K562 (cell line): ENCODE data around the gene INSL6. TPM values are rescaled to one million over a fixed set of nuclear protein-coding genes. Genes with fewer than 3 reads are reported as not detected.

Experiments used
- ATAC-seq: fragments of 200-7000 bp; cut with Tn5 transposase; 3 replicates; pipeline ENCODE4 v1.9.1; 2020; ENCODE audit warnings: moderate library complexity
- BruUV-seq: library from RNA; stranded (reverse); fragments of 400-500 nt; replicated peaks from 2 replicates; lab custom pipeline; 2021; lab: Mats Ljungman, UMichigan
- CTCF ChIA-PET: fragments of 300-600 bp; formaldehyde crosslinking; extraction: SDS; loops from one replicate; lab custom pipeline; 2021; ENCODE audit warnings: low intra/inter-chr PET ratio; lab: Yijun Ruan, JAX
- POLR2A ChIA-PET: fragments of 300-600, 350-650 bp; sonication (Branson Sonifier 250); formaldehyde crosslinking; extraction: SDS; loops from one replicate; lab custom pipeline; 2021; ENCODE audit warnings: antibody characterized with exemption, inconsistent platforms; lab: Yijun Ruan, JAX
- DNase-seq, 4 experiments: peaks; one replicate each; pipeline versions ENCODE4 v3.0.0 to v3.0.0-alpha.2; 2011 to 2018; ENCODE audit warnings: low spot score in 3 of 4, mixed read lengths in 3 of 4; ENCODE audit errors: extremely low read depth in 1 of 4
- FAIRE-seq: peaks from 2 replicates; lab custom pipeline; 2011; peaks lifted over from hg19 to GRCh38; lab: Jason Lieb, UNC
- H2AFZ ChIP-seq: 2 replicates; pipeline ENCODE4 v1.6.0; 2011; ENCODE audit warnings: low read depth, low read length, control low read depth, inconsistent platforms
- H3K27ac ChIP-seq: fragments of 200-600 bp; 3 replicates; pipeline ENCODE4 v1.8.0; 2011; ENCODE audit warnings: low read depth, mild to moderate bottlenecking, control low read depth, inconsistent platforms, low read length, moderate library complexity, mixed read lengths; ENCODE audit errors: extremely low read depth
- H3K27me3 ChIP-seq, 2 experiments: fragments of 300-600 bp in 1 of 2; 2 replicates in 1 of 2; 3 replicates in 1 of 2; pipeline versions ENCODE4 v1.6.0 to v1.8.0; 2011; ENCODE audit warnings: inconsistent platforms in 2 of 2, low read length in 2 of 2, mild to moderate bottlenecking in 1 of 2, mixed read lengths in 1 of 2, moderate library complexity in 1 of 2; ENCODE audit not compliant: control insufficient read depth in 2 of 2, insufficient read depth in 2 of 2
- H3K36me3 ChIP-seq: fragments of 300-600 bp; 3 replicates; pipeline ENCODE4 v1.8.0; 2011; ENCODE audit warnings: mild to moderate bottlenecking, low read length, inconsistent platforms; ENCODE audit not compliant: control insufficient read depth, insufficient read depth
- H3K4me1 ChIP-seq, 2 experiments: fragments of 200-600 bp in 1 of 2; replicated peaks in 1 of 2; 2 replicates in 1 of 2; 3 replicates in 1 of 2; pipeline versions ENCODE4 v1.5.1 to v1.8.0; 2011; ENCODE audit warnings: inconsistent platforms in 2 of 2, low read length in 2 of 2, mild to moderate bottlenecking in 1 of 2, mixed read lengths in 1 of 2, moderate library complexity in 1 of 2; ENCODE audit not compliant: control insufficient read depth in 2 of 2, insufficient read depth in 2 of 2
- H3K4me2 ChIP-seq: 2 replicates; pipeline ENCODE4 v1.6.1; 2011; ENCODE audit warnings: low read length, control low read depth, inconsistent platforms, mixed read lengths; ENCODE audit not compliant: insufficient read depth
- H3K4me3 ChIP-seq: fragments of 200-600 bp; sonication (generic), shearing (Covaris generic); 2 replicates; pipeline ENCODE4 v1.5.1; 2016; ENCODE audit warnings: control low read depth, inconsistent platforms
- H3K79me2 ChIP-seq: fragments of 200-600 bp; 3 replicates; pipeline ENCODE4 v1.8.0; 2011; ENCODE audit warnings: low read length, inconsistent platforms; ENCODE audit not compliant: control insufficient read depth, insufficient read depth
- H3K9ac ChIP-seq, 2 experiments: 2 replicates each; pipeline versions ENCODE4 v1.6.0 to v1.6.1; 2011; ENCODE audit warnings: low read depth in 2 of 2, low read length in 2 of 2, control low read depth in 1 of 2, inconsistent platforms in 1 of 2, mild to moderate bottlenecking in 1 of 2, mixed read lengths in 1 of 2; ENCODE audit not compliant: insufficient read depth in 1 of 2
- H3K9me1 ChIP-seq: one replicate; pipeline ENCODE4 v1.6.0; 2011; ENCODE audit warnings: inconsistent platforms, mild to moderate bottlenecking, low read length, moderate library complexity; ENCODE audit not compliant: control insufficient read depth, insufficient read depth
- H3K9me3 ChIP-seq: replicated peaks from 2 replicates; pipeline ENCODE4 v1.5.1; 2011; ENCODE audit warnings: low read depth, low read length, inconsistent platforms; ENCODE audit not compliant: control insufficient read depth, insufficient read depth
- H4K20me1 ChIP-seq: replicated peaks from 2 replicates; pipeline ENCODE4 v1.6.1; 2011; ENCODE audit warnings: low read length, inconsistent platforms, mixed read lengths; ENCODE audit not compliant: control insufficient read depth, insufficient read depth
- ATF1 ChIP-seq, 2 experiments: fragments of 450-650 bp in 1 of 2; IDR thresholded peaks; 2 replicates each; pipeline ENCODE4 v1.6.1; 2016; ENCODE audit warnings: missing compliant biosample characterization in 1 of 2, missing genetic modification characterization in 1 of 2
- ATF2 ChIP-seq: sonication (generic); formaldehyde crosslinking; IDR thresholded peaks from 2 replicates; pipeline ENCODE4 v1.8.1; 2022; ENCODE audit warnings: missing genetic modification reagents
- BDP1 ChIP-seq: IDR thresholded peaks from 3 replicates; pipeline ENCODE4 v1.6.1; 2011; ENCODE audit not compliant: insufficient read length, insufficient read depth
- CBX1 ChIP-seq: sonication (generic); IDR thresholded peaks from 2 replicates; pipeline ENCODE4 v1.6.1; 2016; ENCODE audit warnings: antibody characterized with exemption, low read depth, mild to moderate bottlenecking
- CCAR2 ChIP-seq: fragments of 200-400 bp; formaldehyde crosslinking; IDR thresholded peaks from 2 replicates; pipeline ENCODE4 v1.6.1; 2017; ENCODE audit warnings: mild to moderate bottlenecking, low read depth, low read length
- CUX1 ChIP-seq: fragments of 200-800 bp; sonication (Bioruptor generic); IDR thresholded peaks from 2 replicates; pipeline ENCODE4 v1.6.1; 2016; ENCODE audit warnings: missing genetic modification characterization, missing compliant biosample characterization
- FOXA3 ChIP-seq, 2 experiments: fragments of 450-650 bp in 1 of 2; sonication (generic) in 1 of 2; formaldehyde crosslinking; IDR thresholded peaks in 1 of 2; conservative IDR thresholded peaks in 1 of 2; 2 replicates each; pipeline versions ENCODE4 v1.4.0 to v1.8.0; 2020 to 2022; ENCODE audit warnings: mild to moderate bottlenecking in 2 of 2, missing genetic modification reagents in 1 of 2
- HDAC3 ChIP-seq: fragments of 450-650 bp; IDR thresholded peaks from 2 replicates; pipeline ENCODE4 v1.6.1; 2018; ENCODE audit warnings: borderline replicate concordance, mild to moderate bottlenecking, moderate library complexity; ENCODE audit not compliant: partially characterized antibody
- HMG20A ChIP-seq: fragments of 450-650 bp; formaldehyde crosslinking; conservative IDR thresholded peaks from 2 replicates; pipeline ENCODE4 v1.4.0; 2020; ENCODE audit warnings: mild to moderate bottlenecking, mixed read lengths
- NFE2 ChIP-seq: IDR thresholded peaks from 2 replicates; pipeline ENCODE4 v1.6.1; 2014; ENCODE audit warnings: antibody characterized with exemption, low read depth
- NFIX ChIP-seq: fragments of 250-450 bp; sonication (Bioruptor Pico); IDR thresholded peaks from 2 replicates; pipeline ENCODE4 v1.4.0; 2020; ENCODE audit warnings: low read depth, mild to moderate bottlenecking, moderate library complexity
- RCOR1 ChIP-seq, 2 experiments: IDR thresholded peaks; 2 replicates each; pipeline ENCODE4 v1.6.1; 2012; ENCODE audit warnings: low read depth in 2 of 2, low read length in 2 of 2, borderline replicate concordance in 1 of 2, improper control_type of control experiment in 1 of 2
- SNIP1 ChIP-seq: fragments of 450-650 bp; IDR thresholded peaks from 2 replicates; pipeline ENCODE4 v1.7.1; 2017; ENCODE audit warnings: low read depth, mild to moderate bottlenecking
- ZNF121 ChIP-seq: sonication (generic); formaldehyde crosslinking; conservative IDR thresholded peaks from 2 replicates; pipeline ENCODE4 v1.8.0; 2022; ENCODE audit warnings: missing genetic modification reagents
- ZNF143 ChIP-seq: sonication (generic); formaldehyde crosslinking; IDR thresholded peaks from 2 replicates; pipeline ENCODE4 v1.9.0; 2022; ENCODE audit warnings: mild to moderate bottlenecking, missing genetic modification reagents
- ZNF24 ChIP-seq: fragments of 450-650 bp; IDR thresholded peaks from 2 replicates; pipeline ENCODE4 v1.6.1; 2016
- WGBS: fragments of 100-300 bp; shearing (Covaris generic); methylation state at CpG from one replicate; pipeline ENCODE4 v1.1.6; 2016; ENCODE audit warnings: low coverage, mixed read lengths; ENCODE audit not compliant: insufficient coverage; ENCODE audit errors: missing lambda C conversion rate; 5-methylcytosine and 5-hydroxymethylcytosine counted together
- in situ Hi-C: fragments of 300-500 bp; cut with MboI; formaldehyde crosslinking; loops from 4 replicates; pipeline ENCODE4 v1.15.0; 2018; ENCODE audit warnings: inconsistent platforms, mixed read lengths
- intact Hi-C: fragments of 100-400 bp; cut with micrococcal nuclease; formaldehyde crosslinking; loops from 2 replicates; pipeline ENCODE4 v1.14.2; 2022
- polyA plus RNA-seq, 8 experiments: library from polyadenylated mRNA; depleted of rRNA in 4 of 8; stranded (reverse) in 5 of 8; unstranded in 3 of 8; fragments of >200 nt; fragmentation: Nextera tagmentation in 2 of 8; fragmentation: Illumina TruSeq in 1 of 8; extraction: Ambion mirVana in 2 of 8; extraction: Trizol in 1 of 8; gene quantifications; 2 replicates each; pipeline versions ENCODE4 v1.2.1 to v1.2.3, GENCODE V29; 2011 to 2014; ENCODE audit warnings: inconsistent platforms in 1 of 8, missing spikeins in 1 of 8
- total RNA-seq, 7 experiments: library from RNA; depleted of rRNA in 6 of 7; stranded (reverse); fragments of >200 nt in 6 of 7; fragmentation: Illumina TruSeq in 2 of 7; extraction: Trizol in 2 of 7; gene quantifications; 2 replicates each; pipeline versions ENCODE4 v1.2.1 to v1.2.3, GENCODE V29; 2011 to 2021; ENCODE audit warnings: low replicate concordance in 1 of 7

INSL6 gene
- total and polyA plus RNA-seq, 9 of the 15 experiments (the other 6 are each of a cell fraction or from before 2014, with no cell fraction given): 0.04 to 0.06 TPM; not detected in 7

- intact Hi-C loops (no loop called here), in situ Hi-C loops (no loop called here)
- H4K20me1 ChIP-seq: no peaks in the 10 kb centered on the region
- no peak overlapping the region for H3K4me2 ChIP-seq
- H3K9ac ChIP-seq: no peak overlapping the region
- ChIA-PET POLR2A (no interaction called here), CTCF (no interaction called here)
- H3K27me3 ChIP-seq: no peaks in the 10 kb centered on the region; a peak in 1 of 5 replicates
- no peak for FAIRE-seq
- no peaks in the 10 kb centered on the region for H3K36me3 ChIP-seq
- no TSS peak for BruUV-seq
- H2AFZ ChIP-seq: no peak overlapping the region
- DNase-seq: no peak
- no peak for ATAC-seq
- 0% methylated on average over 1 of the region's 1 CpG for WGBS
- no peaks in the 10 kb centered on the region for H3K9me3 ChIP-seq
- no peak overlapping the region for H3K27ac ChIP-seq
- no peaks in the 10 kb centered on the region for H3K9me1 ChIP-seq
- H3K4me3 ChIP-seq: no peak overlapping the region
- no peaks in the 10 kb centered on the region for H3K79me2 ChIP-seq
- H3K4me1 ChIP-seq: no peaks in the 10 kb centered on the region
- no peak for TF ChIP-seq ZNF24
- no peak for TF ChIP-seq RCOR1 (IDR thresholded peaks at IDR 0.05; ENCODE audit: borderline replicate concordance in 1 of 2, low read depth in 2 of 2, low read length in 2 of 2)
- TF ChIP-seq ATF1 (CRISPR knock-in tag; IDR thresholded peaks at IDR 0.05): no peak
- TF ChIP-seq ATF1 (tag; IDR thresholded peaks at IDR 0.05): no peak
- TF ChIP-seq HMG20A: no peak
- no peak for TF ChIP-seq ZNF121 (CRISPR knock-in tag)
- TF ChIP-seq CCAR2: no peak
- no peak for TF ChIP-seq SNIP1
- TF ChIP-seq NFE2: no peak
- TF ChIP-seq CBX1: no peak
- TF ChIP-seq CUX1 (CRISPR knock-in tag): no peak
- TF ChIP-seq FOXA3 (CRISPR knock-in tag; conservative IDR thresholded peaks at IDR 0.05 in 1 of 2, IDR thresholded peaks at IDR 0.05 in 1 of 2): no peak
- no peak for TF ChIP-seq BDP1
- no peak for TF ChIP-seq NFIX (CRISPR knock-in tag)
- TF ChIP-seq ATF2 (CRISPR knock-in tag): no peak
- no peak for TF ChIP-seq HDAC3
- no peak for TF ChIP-seq ZNF143 (CRISPR knock-in tag)
These were observed 39.2 kb downstream of the INSL6 start for GRCh38 chr9:5146241-5146640.
